Measurements from ENCODE around the gene ERFE.
A peak's percentile ranks its signal among the peaks of the same experiment; 100 is the strongest.

GRCh38 chr2:238203094-238203972 is 44.6 kb downstream of the ERFE start, which contains the start of gene ILKAP:
- TF ChIP-seq POLR2AphosphoS5 (IDR thresholded peaks at IDR 0.05) (peak; percentile 85), CTCF (IDR thresholded peaks at IDR 0.05; ENCODE audit: poor library complexity, severe bottlenecking) (no peak), REST (IDR thresholded peaks at IDR 0.05; ENCODE audit: borderline replicate concordance) (no peak), MXI1 (conservative IDR thresholded peaks at IDR 0.05; ENCODE audit: poor library complexity, severe bottlenecking) (peak; percentile 64), EP300 (conservative IDR thresholded peaks at IDR 0.05; ENCODE audit: poor library complexity, severe bottlenecking) (no peak), TAF1 (IDR thresholded peaks at IDR 0.05; ENCODE audit: low read depth) (peak; percentile 58), EZH2 (IDR thresholded peaks at IDR 0.05; ENCODE audit: borderline replicate concordance, insufficient read depth, low read length, poor library complexity, severe bottlenecking) (no peak), RAD21 (conservative IDR thresholded peaks at IDR 0.05) (no peak)

Data from neural cell (in vitro differentiated cells).